ENCODE data around the gene COP1. TPM values are rescaled to one million over a fixed set of nuclear protein-coding genes. Genes with fewer than 3 reads are reported as not detected.

The COP1 gene
- total RNA-seq, 1 experiment from 2014 or later: 33.1 TPM

GRCh38 chr1:176051902-176052518 is 155.1 kb downstream of the COP1 start:
- POLR2A ChIA-PET: no interaction called here
- Histone ChIP-seq H3K36me3 (ENCODE audit: control insufficient read depth in 1 of 2, insufficient read depth in 2 of 2, low read length in 2 of 2) (no peaks in the 10 kb centered on the region), H3K9ac (ENCODE audit: low read length) (no peak overlapping the region), H3K9me2 (ENCODE audit: insufficient read depth) (no peaks in the 10 kb centered on the region), H3K9me3 (ENCODE audit: control insufficient read depth in 1 of 2, insufficient read depth in 1 of 2, low read depth in 1 of 2, low read length in 2 of 2) (no peaks in the 10 kb centered on the region), H3K79me2 (ENCODE audit: insufficient read depth, low read length) (no peaks in the 10 kb centered on the region), H2AFZ (ENCODE audit: low read depth, low read length, poor library complexity, severe bottlenecking) (no peak overlapping the region), H3K4me1 (ENCODE audit: control insufficient read depth in 1 of 2, insufficient read depth in 2 of 2, low read length in 2 of 2) (no peaks in the 10 kb centered on the region), H3K4me2 (ENCODE audit: low read length) (no peak overlapping the region), H4K20me1 (ENCODE audit: insufficient read depth) (no peaks in the 10 kb centered on the region), H3K27me3 (ENCODE audit: insufficient read depth, low read length) (no peaks in the 10 kb centered on the region), H3K27ac (ENCODE audit: low read depth, low read length) (no peak overlapping the region), H3K4me3 (replicated peaks in 1 of 2; ENCODE audit: low read depth in 1 of 2, low read length in 2 of 2) (no peak overlapping the region)
- DNase-seq (ENCODE audit: low read depth, low spot score): no peak
- RAD21 ChIA-PET (ENCODE audit: low non-redundant PET in 1 of 2, low total read pairs in 2 of 2, uncharacterized antibody in 2 of 2, unreplicated experiment in 2 of 2): no interaction called here
- intact Hi-C loops (cut with micrococcal nuclease): no loop called here
- CTCF ChIA-PET: no interaction called here
- BruUV-seq (replicated peaks): no TSS peak
- TF ChIP-seq SIN3A (IDR thresholded peaks at IDR 0.05; ENCODE audit: low read depth): no peak
- TF ChIP-seq, protein P1, sequence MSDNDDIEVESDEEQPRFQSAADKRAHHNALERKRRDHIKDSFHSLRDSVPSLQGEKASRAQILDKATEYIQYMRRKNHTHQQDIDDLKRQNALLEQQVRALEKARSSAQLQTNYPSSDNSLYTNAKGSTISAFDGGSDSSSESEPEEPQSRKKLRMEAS (IDR thresholded peaks at IDR 0.05): no peak
- ATAC-seq: no peak

DNA sequence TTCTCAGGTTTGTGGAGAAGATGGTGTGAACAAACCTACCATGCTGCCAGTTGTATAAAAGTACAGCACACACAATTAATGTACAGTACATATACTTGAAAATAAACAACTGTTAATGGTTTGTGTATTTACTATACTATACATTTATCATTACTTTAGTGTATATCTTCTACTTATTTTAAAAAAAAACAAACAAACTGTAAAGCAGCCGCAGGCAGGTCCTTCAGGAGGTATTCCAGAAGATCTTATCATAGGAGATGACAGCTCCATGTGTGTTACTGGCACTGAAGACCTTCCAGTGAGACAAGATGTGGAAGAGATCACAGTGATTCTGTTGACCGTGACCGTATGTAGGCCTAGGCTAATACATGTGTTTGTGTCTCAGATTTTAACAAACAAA is 155.7 kb downstream of the COP1 start:
- no TSS peak for BruUV-seq (replicated peaks)
- POLR2A ChIA-PET: no interaction called here
- no peak overlapping the region for H3K27ac ChIP-seq (ENCODE audit: low read depth, low read length)
- H2AFZ ChIP-seq (ENCODE audit: low read depth, low read length, poor library complexity, severe bottlenecking): no peak overlapping the region
- intact Hi-C loops (cut with micrococcal nuclease): no loop called here
- no peaks in the 10 kb centered on the region for H3K79me2 ChIP-seq (ENCODE audit: insufficient read depth, low read length)
- no peaks in the 10 kb centered on the region for H3K36me3 ChIP-seq (ENCODE audit: control insufficient read depth in 1 of 2, insufficient read depth in 2 of 2, low read length in 2 of 2)
- TF ChIP-seq, protein P2, sequence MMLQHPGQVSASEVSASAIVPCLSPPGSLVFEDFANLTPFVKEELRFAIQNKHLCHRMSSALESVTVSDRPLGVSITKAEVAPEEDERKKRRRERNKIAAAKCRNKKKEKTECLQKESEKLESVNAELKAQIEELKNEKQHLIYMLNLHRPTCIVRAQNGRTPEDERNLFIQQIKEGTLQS (IDR thresholded peaks at IDR 0.05): no peak
- TF ChIP-seq SIN3A (IDR thresholded peaks at IDR 0.05; ENCODE audit: low read depth) (no peak), CEBPB (IDR thresholded peaks at IDR 0.05; ENCODE audit: low read depth) (no peak), EZH2phosphoT487 (IDR thresholded peaks at IDR 0.05; ENCODE audit: borderline replicate concordance) (no peak), ELF1 (IDR thresholded peaks at IDR 0.05; ENCODE audit: borderline replicate concordance, low read depth) (no peak), CBX3 (IDR thresholded peaks at IDR 0.05; ENCODE audit: low read depth) (no peak), FOSL1 (IDR thresholded peaks at IDR 0.05; ENCODE audit: low read depth) (no peak), EZH2 (IDR thresholded peaks at IDR 0.05) (no peak), JUND (IDR thresholded peaks at IDR 0.05) (no peak), POLR2AphosphoS5 (IDR thresholded peaks at IDR 0.05; ENCODE audit: low read depth, low read length) (no peak), SP1 (IDR thresholded peaks at IDR 0.05; ENCODE audit: low read depth) (no peak), ZNF274 (IDR thresholded peaks at IDR 0.05; ENCODE audit: low read depth, low read length) (no peak), TCF7L2 (IDR thresholded peaks at IDR 0.05; ENCODE audit: borderline replicate concordance, extremely low read depth, insufficient read depth, insufficient read length) (no peak), POLR2A (IDR thresholded peaks at IDR 0.05; ENCODE audit: borderline replicate concordance, extremely low read depth, insufficient read depth, insufficient read length) (no peak)
- TF ChIP-seq, protein P3, sequence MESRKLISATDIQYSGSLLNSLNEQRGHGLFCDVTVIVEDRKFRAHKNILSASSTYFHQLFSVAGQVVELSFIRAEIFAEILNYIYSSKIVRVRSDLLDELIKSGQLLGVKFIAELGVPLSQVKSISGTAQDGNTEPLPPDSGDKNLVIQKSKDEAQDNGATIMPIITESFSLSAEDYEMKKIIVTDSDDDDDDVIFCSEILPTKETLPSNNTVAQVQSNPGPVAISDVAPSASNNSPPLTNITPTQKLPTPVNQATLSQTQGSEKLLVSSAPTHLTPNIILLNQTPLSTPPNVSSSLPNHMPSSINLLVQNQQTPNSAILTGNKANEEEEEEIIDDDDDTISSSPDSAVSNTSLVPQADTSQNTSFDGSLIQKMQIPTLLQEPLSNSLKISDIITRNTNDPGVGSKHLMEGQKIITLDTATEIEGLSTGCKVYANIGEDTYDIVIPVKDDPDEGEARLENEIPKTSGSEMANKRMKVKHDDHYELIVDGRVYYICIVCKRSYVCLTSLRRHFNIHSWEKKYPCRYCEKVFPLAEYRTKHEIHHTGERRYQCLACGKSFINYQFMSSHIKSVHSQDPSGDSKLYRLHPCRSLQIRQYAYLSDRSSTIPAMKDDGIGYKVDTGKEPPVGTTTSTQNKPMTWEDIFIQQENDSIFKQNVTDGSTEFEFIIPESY (IDR thresholded peaks at IDR 0.05; ENCODE audit: extremely low read depth, insufficient replicate concordance, low read length): no peak
- TF ChIP-seq, protein P1 (IDR thresholded peaks at IDR 0.05): no peak
- TF ChIP-seq, protein P4, sequence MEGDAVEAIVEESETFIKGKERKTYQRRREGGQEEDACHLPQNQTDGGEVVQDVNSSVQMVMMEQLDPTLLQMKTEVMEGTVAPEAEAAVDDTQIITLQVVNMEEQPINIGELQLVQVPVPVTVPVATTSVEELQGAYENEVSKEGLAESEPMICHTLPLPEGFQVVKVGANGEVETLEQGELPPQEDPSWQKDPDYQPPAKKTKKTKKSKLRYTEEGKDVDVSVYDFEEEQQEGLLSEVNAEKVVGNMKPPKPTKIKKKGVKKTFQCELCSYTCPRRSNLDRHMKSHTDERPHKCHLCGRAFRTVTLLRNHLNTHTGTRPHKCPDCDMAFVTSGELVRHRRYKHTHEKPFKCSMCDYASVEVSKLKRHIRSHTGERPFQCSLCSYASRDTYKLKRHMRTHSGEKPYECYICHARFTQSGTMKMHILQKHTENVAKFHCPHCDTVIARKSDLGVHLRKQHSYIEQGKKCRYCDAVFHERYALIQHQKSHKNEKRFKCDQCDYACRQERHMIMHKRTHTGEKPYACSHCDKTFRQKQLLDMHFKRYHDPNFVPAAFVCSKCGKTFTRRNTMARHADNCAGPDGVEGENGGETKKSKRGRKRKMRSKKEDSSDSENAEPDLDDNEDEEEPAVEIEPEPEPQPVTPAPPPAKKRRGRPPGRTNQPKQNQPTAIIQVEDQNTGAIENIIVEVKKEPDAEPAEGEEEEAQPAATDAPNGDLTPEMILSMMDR (IDR thresholded peaks at IDR 0.05 in 2 of 3, conservative IDR thresholded peaks at IDR 0.05 in 1 of 3; ENCODE audit: borderline replicate concordance in 1 of 3, insufficient read depth in 1 of 3, low read depth in 2 of 3, low read length in 2 of 3): no peak
- H3K4me2 ChIP-seq (ENCODE audit: low read length): no peak overlapping the region
- no peaks in the 10 kb centered on the region for H3K9me2 ChIP-seq (ENCODE audit: insufficient read depth)
- RAD21 ChIA-PET (ENCODE audit: low non-redundant PET in 1 of 2, low total read pairs in 2 of 2, uncharacterized antibody in 2 of 2, unreplicated experiment in 2 of 2): no interaction called here
- H3K4me3 ChIP-seq (replicated peaks in 1 of 2; ENCODE audit: low read depth in 1 of 2, low read length in 2 of 2): no peak overlapping the region
- H4K20me1 ChIP-seq (ENCODE audit: insufficient read depth): no peaks in the 10 kb centered on the region
- no peak overlapping the region for H3K9ac ChIP-seq (ENCODE audit: low read length)
- ATAC-seq (no peak), DNase-seq (ENCODE audit: low read depth, low spot score) (no peak)
- H3K4me1 ChIP-seq (ENCODE audit: control insufficient read depth in 1 of 2, insufficient read depth in 2 of 2, low read length in 2 of 2): no peaks in the 10 kb centered on the region
- no peaks in the 10 kb centered on the region for H3K27me3 ChIP-seq (ENCODE audit: insufficient read depth, low read length)
- H3K9me3 ChIP-seq (ENCODE audit: control insufficient read depth in 1 of 2, insufficient read depth in 1 of 2, low read depth in 1 of 2, low read length in 2 of 2): no peaks in the 10 kb centered on the region
- CTCF ChIA-PET: no interaction called here

Measured in HCT116 (cell line).